ENCODE results near the gene CTDP1.

DNA sequence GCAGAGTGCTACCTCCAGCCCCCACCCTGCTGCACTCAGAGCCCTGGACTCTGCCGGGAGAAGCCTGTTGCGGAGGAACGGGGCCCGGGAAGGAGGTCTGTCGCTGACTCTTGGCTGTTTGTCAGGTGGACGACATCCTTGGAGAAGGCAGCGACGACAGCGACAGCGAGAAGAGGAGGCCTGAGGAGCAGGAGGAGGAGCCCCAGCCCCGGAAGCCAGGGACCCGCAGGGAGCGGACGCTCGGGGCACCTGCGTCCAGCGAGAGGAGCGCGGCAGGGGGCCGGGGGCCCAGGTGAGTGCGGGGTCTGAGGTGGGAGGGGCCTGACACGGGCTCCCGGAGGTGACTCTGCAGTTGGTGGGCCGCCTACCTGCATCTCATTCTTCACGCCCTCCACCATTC lies 56.6 kb downstream of the CTDP1 start:
- TF ChIP-seq EZH2 (IDR thresholded peaks at IDR 0.05; ENCODE audit: low read length, unreplicated experiment) (no peak), EZH2phosphoT487 (IDR thresholded peaks at IDR 0.05; ENCODE audit: borderline replicate concordance, low read length) (no peak)
- TF ChIP-seq, protein P1, sequence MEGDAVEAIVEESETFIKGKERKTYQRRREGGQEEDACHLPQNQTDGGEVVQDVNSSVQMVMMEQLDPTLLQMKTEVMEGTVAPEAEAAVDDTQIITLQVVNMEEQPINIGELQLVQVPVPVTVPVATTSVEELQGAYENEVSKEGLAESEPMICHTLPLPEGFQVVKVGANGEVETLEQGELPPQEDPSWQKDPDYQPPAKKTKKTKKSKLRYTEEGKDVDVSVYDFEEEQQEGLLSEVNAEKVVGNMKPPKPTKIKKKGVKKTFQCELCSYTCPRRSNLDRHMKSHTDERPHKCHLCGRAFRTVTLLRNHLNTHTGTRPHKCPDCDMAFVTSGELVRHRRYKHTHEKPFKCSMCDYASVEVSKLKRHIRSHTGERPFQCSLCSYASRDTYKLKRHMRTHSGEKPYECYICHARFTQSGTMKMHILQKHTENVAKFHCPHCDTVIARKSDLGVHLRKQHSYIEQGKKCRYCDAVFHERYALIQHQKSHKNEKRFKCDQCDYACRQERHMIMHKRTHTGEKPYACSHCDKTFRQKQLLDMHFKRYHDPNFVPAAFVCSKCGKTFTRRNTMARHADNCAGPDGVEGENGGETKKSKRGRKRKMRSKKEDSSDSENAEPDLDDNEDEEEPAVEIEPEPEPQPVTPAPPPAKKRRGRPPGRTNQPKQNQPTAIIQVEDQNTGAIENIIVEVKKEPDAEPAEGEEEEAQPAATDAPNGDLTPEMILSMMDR (conservative IDR thresholded peaks at IDR 0.05; ENCODE audit: low read depth, low read length) = no peak
